Lower leg skin (tissue), 4 donors: ENCODE data around the gene FERMT3. TPM values are rescaled to one million over a fixed set of nuclear protein-coding genes. Genes with fewer than 3 reads are reported as not detected.
A peak's percentile ranks its signal among the peaks of the same experiment; 100 is the strongest.

ENCODE experiments used
- DNase-seq, 2 donors: peaks; one replicate each; pipeline ENCODE4 v3.0.0-alpha.2; 2019; ENCODE audit warnings: low spot score in 2 of 2
- H3K4me3 ChIP-seq: fragments of 200-600 bp; sonication (generic); 2 replicates; pipeline ENCODE4 v1.5.1; 2017; ENCODE audit warnings: mild to moderate bottlenecking, low read depth; ENCODE audit not compliant: poor library complexity, severe bottlenecking
- POLR2A ChIP-seq, 2 donors: fragments of 450-650 bp; IDR thresholded peaks; one replicate each; pipeline ENCODE4 v1.6.1; 2016 to 2017; ENCODE audit warnings: antibody characterized with exemption in 2 of 2, mild to moderate bottlenecking in 1 of 2, moderate library complexity in 1 of 2
- WGBS, 2 donors: methylation state at CpG; one replicate each; pipeline ENCODE4 v1.1.5; 2018; 5-methylcytosine and 5-hydroxymethylcytosine counted together
- intact Hi-C: fragments of 100-400 bp; cut with DNase I; formaldehyde crosslinking; loops from one replicate; pipeline ENCODE4 v1.15.0; 2023; ENCODE audit warnings: low total_unique reads
- total RNA-seq, 4 donors: library from RNA; depleted of rRNA; stranded (reverse); fragments of >200 nt; gene quantifications; one replicate each; pipeline ENCODE4 v1.1.0, GENCODE V29; 2016
- TF ChIP-seq, protein P1 (sequence below), 3 donors: fragments of 450-650 bp; IDR thresholded peaks; one replicate each; pipeline ENCODE4 v1.5.1; 2016; ENCODE audit warnings: antibody characterized with exemption in 3 of 3, mild to moderate bottlenecking in 3 of 3, moderate library complexity in 2 of 3

FERMT3 gene
- total RNA-seq, 4 donors from 2014 or later = 5.1 to 10.5 (median 8.9) TPM

DNA sequence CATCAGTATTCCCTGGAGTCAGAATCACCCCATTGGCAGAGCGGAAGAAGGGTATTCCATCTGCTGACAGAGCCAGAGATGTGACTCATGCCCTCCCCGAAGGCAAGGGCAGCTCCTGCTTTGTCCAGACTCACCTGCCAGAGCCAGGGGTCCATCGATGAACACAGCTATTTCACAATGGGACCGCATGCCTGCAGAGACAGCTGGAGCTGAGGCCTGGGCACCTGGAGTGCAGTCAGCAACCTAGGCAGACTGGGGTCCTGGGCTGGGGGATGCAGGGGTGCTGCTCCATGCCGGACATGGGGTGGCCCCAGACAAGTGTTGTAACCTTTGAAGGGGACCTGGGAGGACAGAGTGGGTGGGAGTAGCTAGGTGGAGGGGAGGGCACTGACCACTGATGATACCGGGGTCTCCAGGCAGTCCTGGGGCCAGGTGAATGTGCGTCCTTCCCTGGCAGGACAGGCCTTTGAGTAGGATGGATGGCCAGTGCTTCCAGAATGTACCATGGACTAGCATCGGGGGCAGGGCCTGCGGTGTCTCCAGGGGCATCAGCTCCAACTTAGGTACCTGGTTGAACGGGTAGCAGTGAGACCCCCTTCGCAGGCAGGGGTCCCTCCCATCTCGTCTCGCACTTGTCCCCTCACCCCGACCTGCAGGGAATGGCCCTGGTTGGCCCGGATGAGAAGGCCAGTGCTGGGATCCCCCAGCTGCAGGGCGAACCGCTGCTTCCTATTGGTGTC, 17.8 kb downstream of the FERMT3 start:
- TF ChIP-seq, protein P1, sequence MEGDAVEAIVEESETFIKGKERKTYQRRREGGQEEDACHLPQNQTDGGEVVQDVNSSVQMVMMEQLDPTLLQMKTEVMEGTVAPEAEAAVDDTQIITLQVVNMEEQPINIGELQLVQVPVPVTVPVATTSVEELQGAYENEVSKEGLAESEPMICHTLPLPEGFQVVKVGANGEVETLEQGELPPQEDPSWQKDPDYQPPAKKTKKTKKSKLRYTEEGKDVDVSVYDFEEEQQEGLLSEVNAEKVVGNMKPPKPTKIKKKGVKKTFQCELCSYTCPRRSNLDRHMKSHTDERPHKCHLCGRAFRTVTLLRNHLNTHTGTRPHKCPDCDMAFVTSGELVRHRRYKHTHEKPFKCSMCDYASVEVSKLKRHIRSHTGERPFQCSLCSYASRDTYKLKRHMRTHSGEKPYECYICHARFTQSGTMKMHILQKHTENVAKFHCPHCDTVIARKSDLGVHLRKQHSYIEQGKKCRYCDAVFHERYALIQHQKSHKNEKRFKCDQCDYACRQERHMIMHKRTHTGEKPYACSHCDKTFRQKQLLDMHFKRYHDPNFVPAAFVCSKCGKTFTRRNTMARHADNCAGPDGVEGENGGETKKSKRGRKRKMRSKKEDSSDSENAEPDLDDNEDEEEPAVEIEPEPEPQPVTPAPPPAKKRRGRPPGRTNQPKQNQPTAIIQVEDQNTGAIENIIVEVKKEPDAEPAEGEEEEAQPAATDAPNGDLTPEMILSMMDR (IDR thresholded peaks at IDR 0.05) = no peak
- TF ChIP-seq POLR2A (IDR thresholded peaks at IDR 0.05) = no peak
- DNase-seq = peak in 1 of 2 donors; percentile 84

DNA sequence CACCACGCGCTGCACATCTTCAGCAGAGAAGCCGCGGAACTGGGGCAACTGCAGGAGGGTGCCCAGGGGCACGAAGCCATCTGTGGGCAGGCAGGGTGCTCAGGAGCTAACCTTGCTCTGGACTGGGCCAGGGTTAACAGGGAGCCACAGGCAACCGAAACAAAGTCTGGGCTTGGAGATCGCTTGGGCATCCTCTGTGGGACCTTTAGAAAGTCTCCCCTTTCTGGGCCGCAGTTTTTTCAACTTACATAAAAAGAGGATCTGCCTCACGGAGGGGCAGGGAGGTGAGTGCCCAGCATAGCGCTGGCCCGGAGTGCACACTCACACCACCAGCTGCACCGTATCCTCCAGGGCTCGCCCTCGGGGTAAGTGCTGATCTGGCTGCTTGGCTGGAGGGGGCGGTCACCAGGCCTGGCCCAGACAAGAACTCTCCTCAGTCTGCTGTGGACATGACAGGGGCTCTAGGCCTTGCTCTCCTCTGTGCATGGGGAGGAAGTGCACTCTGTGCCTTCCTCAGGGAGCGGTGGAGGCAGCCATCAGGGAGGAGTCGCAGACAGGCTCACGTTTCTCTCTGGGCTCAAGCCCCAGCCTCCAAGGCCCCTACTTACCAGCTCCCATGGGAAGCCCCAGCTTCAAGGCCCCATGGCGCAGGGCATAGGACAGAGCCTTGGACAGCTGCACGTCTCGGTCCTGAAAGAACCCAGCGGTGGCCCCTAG, 18.5 kb downstream of the FERMT3 start:
- 56 to 69% methylated on average over 16 to 21 of the region's 22 CpGs for WGBS, 2 donors
- peak in 1 of 2 donors; percentile 83 for DNase-seq
- intact Hi-C loops = no loop called here
- peak overlapping the region; percentile 72 for H3K4me3 ChIP-seq
- TF ChIP-seq POLR2A (IDR thresholded peaks at IDR 0.05) = no peak
- TF ChIP-seq, protein P1 (IDR thresholded peaks at IDR 0.05) = no peak

More for the DNA sequence above, 17.8 kb downstream of the FERMT3 start:
- 80 to 84% methylated on average over 16 to 17 of the region's 17 CpGs for WGBS, 2 donors
- no peak overlapping the region for H3K4me3 ChIP-seq
- intact Hi-C loops = no loop called here

DNA sequence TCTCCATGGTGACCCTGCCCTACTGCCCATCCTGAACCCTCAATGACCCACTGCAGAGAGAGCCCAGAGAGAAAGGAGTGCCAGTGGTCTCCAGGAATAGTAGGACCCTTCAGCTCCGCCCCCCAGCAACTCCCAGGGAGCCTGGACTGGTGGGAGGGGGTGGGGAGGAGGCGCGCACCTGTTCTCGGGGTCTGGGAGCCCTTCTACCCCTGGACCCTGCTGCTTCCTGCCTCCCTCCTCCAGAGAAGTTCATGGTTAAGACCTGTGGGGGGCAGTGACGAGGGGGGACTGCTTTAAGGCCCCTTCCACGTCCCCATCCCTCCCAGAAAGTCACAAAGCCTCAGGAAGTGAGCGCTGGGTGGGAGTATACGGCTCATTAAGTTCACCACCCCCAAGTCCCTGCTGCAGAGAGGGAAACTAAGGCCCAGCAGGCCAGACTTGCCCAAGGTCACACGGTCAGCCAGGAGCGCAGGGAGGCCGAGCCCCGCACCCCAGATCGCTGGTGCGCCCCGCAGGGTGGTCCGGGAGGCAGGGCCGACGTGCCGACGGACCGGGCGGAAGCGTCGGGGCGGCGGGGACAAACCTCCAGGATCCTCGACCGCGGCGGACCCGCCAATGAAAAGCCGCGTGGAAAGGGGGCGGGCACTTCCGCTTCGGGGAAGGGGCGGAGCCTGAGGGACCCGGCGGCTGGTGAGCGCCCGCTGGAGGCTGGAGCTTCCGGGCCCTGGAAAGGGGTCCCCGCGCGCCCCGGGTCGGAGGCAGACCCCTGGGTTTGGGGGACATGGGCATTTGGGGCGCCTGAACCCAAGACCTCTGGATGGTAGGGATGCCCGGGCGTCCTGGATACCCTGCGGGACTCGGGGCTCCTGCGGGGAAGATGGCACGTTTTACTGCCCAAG, 19.3 kb downstream of the FERMT3 start, which contains the start of the genes NUDT22 and TRPT1:
Gene NUDT22 (plus strand): TSS at position 667 of the 899 bp plus-strand sequence. CDS start 379 bp downstream, outside the sequence.
Gene TRPT1 (minus strand): TSS at position 579 of the 899 bp plus-strand sequence. CDS start 326 bp downstream, at position 253.
- intact Hi-C loops = no loop called here
- peak; percentile 89 to 99 for DNase-seq
- 0 to 1% methylated on average over 23 to 34 of the region's 54 CpGs for WGBS, 2 donors
- peak in 1 of 2 donors; percentile 57 for TF ChIP-seq POLR2A (IDR thresholded peaks at IDR 0.05)
- TF ChIP-seq, protein P1 (IDR thresholded peaks at IDR 0.05) = no peak
- H3K4me3 ChIP-seq = peak within 1 kb of the TSS; percentile 72

DNA sequence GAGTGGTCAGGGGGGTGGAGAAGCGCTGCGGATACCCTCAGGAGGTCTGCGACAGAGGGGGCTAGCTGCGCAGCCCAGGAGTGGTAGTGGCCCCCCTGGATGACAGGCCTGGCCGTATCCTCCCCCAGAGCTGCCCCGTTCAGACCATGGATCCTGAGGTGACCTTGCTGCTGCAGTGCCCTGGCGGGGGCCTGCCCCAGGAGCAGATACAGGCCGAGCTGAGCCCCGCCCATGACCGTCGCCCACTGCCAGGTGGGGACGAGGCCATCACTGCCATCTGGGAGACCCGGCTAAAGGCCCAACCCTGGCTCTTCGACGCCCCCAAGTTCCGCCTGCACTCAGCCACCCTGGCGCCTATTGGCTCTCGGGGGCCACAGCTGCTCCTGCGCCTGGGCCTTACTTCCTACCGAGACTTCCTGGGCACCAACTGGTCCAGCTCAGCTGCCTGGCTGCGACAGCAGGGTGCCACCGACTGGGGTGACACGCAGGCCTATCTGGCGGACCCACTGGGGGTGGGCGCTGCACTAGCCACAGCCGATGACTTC, 20.1 kb downstream of the FERMT3 start:
- H3K4me3 ChIP-seq = peak overlapping the region; percentile 72
- peak in 1 of 2 donors; percentile 91 for DNase-seq
- intact Hi-C loops = no loop called here
- TF ChIP-seq POLR2A (IDR thresholded peaks at IDR 0.05) = no peak
- TF ChIP-seq, protein P1 (IDR thresholded peaks at IDR 0.05) = no peak
- WGBS, 2 donors = 0 to 1% methylated on average over 4 to 20 of the region's 26 CpGs

DNA sequence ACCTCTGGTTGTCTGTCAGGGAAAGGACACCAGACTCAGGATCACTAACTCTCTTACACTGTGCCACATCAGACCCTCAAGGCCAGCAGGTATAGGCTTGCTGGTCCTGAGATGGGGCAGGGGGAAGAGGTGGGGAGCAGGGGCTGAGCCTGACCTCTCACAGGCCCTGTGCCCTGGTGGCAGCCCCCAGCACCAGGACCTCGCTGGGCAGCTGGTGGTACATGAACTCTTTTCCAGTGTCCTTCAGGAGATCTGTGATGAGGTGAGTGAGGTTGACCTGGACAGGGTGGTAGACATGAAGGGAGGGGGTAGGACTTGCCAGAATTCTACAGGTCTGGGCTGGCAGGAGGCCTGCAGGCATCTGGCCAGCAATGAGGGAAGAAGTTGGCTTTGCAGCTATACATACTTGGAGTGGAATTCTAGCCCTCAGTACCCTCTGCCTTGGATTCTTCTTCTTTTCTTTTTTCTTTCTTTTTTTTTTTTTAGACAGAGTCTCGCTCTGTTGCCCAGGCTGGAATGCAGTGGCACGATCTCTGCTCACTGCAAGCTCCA, 21.0 kb downstream of the FERMT3 start:
- no peak overlapping the region for H3K4me3 ChIP-seq
- 62 to 63% methylated on average over 3 of the region's 3 CpGs for WGBS, 2 donors
- intact Hi-C loops = no loop called here
- no peak for TF ChIP-seq POLR2A (IDR thresholded peaks at IDR 0.05)
- TF ChIP-seq, protein P1 (IDR thresholded peaks at IDR 0.05) = no peak
- peak in 1 of 2 donors; percentile 82 for DNase-seq
